Measurements from ENCODE around the gene ATP6AP1. TPM values are rescaled to one million over a fixed set of nuclear protein-coding genes. Genes with fewer than 3 reads are reported as not detected.
A peak's percentile ranks its signal among the peaks of the same experiment; 100 is the strongest.

ATP6AP1 gene
- total and polyA plus RNA-seq, 2 of the 13 experiments (the other 11 are each of a cell fraction or from before 2014, with no cell fraction given): 56.7 to 110 TPM

DNA sequence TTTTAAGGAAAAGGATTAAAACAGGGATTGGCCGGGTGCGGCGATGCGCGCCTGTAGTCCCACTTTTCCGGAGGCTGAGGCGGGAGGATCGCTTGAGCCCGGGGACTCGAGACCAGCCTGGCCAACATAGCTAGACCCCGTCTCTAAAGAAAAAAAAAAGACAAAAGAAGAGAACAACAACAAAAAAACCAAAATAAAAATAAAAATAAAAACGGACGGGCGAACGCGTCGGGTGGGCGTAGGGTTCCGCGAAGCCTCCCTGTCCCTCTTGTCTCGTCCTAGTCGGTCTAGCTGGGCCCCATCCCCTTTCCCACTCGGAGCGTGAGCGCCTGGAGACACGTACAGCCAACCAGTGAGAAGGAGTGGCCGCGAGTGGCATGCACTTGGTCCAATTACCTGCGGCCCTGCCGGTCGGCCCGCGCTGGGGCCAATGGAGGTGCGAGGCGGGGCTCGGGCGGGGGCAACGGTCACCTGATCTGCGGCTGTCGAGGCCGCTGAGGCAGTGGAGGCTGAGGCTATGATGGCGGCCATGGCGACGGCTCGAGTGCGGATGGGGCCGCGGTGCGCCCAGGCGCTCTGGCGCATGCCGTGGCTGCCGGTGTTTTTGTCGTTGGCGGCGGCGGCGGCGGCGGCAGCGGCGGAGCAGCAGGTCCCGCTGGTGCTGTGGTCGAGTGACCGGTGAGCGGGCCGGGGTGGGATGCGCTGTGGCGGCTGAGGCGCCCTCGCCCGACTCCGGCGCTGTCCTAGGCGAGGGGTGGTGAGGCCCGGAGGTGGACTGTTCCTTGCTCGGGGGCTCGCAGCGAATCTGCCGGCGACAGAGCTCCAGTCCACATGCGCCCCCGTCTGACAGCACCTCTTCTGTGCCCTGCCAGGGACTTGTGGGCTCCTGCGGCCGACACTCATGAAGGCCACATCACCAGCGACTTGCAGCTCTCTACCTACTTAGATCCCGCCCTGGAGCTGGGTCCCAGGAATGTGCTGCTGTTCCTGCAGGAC lies at the start of gene ATP6AP1 (continued):
- TF ChIP-seq NR2C2 (CRISPR knock-in tag; IDR thresholded peaks at IDR 0.05; ENCODE audit: borderline replicate concordance) (peak; percentile 46; the same call in 1 of the 2 replicates), IKZF4 (CRISPR knock-in tag; IDR thresholded peaks at IDR 0.05; ENCODE audit: borderline replicate concordance, low read depth, not compliant biosample characterization) (no peak), XRCC5 (optimal IDR thresholded peaks at IDR 0.05; ENCODE audit: low read length) (no peak), ZNF264 (CRISPR knock-in tag; IDR thresholded peaks at IDR 0.05) (no peak), ZNF33B (CRISPR knock-in tag; IDR thresholded peaks at IDR 0.05) (0 out of 2 replicates have a peak, but pooled peaks have one; percentile 65), ZNF788 (CRISPR knock-in tag; IDR thresholded peaks at IDR 0.05; ENCODE audit: borderline replicate concordance) (no peak), CEBPG (CRISPR knock-in tag; IDR thresholded peaks at IDR 0.05) (no peak), PHF8 (CRISPR knock-in tag; IDR thresholded peaks at IDR 0.05) (peak; percentile 65), ZNF616 (CRISPR knock-in tag; IDR thresholded peaks at IDR 0.05; ENCODE audit: low read depth) (no peak), REPIN1 (CRISPR knock-in tag; IDR thresholded peaks at IDR 0.05; ENCODE audit: borderline replicate concordance, low read depth) (no peak), ZNF484 (CRISPR knock-in tag; IDR thresholded peaks at IDR 0.05; ENCODE audit: borderline replicate concordance, low read depth) (no peak), RARG (CRISPR knock-in tag; IDR thresholded peaks at IDR 0.05; ENCODE audit: low read depth) (no peak), RBFOX2 (IDR thresholded peaks at IDR 0.05; ENCODE audit: low read depth, low read length) (peak; percentile 84), WIZ (CRISPR knock-in tag; IDR thresholded peaks at IDR 0.05) (no peak), NFE2 (CRISPR knock-in tag; IDR thresholded peaks at IDR 0.05) (no peak), ZFP36 (IDR thresholded peaks at IDR 0.05; ENCODE audit: borderline replicate concordance, low read depth, low read length, partially characterized antibody) (no peak), POLR2A (IDR thresholded peaks at IDR 0.05; ENCODE audit: insufficient read depth in 1 of 2, low read depth in 2 of 2, low read length in 2 of 2) (no peak), FOSL1 (CRISPR knock-in tag; IDR thresholded peaks at IDR 0.05; ENCODE audit: borderline replicate concordance) (no peak), ZFY (CRISPR knock-in tag; IDR thresholded peaks at IDR 0.05) (peak; percentile 79)
- TF ChIP-seq, protein P1, sequence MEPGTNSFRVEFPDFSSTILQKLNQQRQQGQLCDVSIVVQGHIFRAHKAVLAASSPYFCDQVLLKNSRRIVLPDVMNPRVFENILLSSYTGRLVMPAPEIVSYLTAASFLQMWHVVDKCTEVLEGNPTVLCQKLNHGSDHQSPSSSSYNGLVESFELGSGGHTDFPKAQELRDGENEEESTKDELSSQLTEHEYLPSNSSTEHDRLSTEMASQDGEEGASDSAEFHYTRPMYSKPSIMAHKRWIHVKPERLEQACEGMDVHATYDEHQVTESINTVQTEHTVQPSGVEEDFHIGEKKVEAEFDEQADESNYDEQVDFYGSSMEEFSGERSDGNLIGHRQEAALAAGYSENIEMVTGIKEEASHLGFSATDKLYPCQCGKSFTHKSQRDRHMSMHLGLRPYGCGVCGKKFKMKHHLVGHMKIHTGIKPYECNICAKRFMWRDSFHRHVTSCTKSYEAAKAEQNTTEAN (CRISPR knock-in tag; conservative IDR thresholded peaks at IDR 0.05): no peak
- TF ChIP-seq, protein P2, sequence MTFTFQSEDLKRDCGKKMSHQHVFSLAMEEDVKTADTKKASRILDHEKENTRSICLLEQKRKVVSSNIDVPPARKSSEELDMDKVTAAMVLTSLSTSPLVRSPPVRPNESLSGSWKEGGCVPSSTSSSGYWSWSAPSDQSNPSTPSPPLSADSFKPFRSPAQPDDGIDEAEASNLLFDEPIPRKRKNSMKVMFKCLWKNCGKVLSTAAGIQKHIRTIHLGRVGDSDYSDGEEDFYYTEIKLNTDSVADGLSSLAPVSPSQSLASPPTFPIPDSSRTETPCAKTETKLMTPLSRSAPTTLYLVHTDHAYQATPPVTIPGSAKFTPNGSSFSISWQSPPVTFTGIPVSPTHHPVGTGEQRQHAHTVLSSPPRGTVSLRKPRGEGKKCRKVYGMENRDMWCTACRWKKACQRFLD (CRISPR knock-in tag; IDR thresholded peaks at IDR 0.05; ENCODE audit: borderline replicate concordance): no peak
- TF ChIP-seq, protein P3, sequence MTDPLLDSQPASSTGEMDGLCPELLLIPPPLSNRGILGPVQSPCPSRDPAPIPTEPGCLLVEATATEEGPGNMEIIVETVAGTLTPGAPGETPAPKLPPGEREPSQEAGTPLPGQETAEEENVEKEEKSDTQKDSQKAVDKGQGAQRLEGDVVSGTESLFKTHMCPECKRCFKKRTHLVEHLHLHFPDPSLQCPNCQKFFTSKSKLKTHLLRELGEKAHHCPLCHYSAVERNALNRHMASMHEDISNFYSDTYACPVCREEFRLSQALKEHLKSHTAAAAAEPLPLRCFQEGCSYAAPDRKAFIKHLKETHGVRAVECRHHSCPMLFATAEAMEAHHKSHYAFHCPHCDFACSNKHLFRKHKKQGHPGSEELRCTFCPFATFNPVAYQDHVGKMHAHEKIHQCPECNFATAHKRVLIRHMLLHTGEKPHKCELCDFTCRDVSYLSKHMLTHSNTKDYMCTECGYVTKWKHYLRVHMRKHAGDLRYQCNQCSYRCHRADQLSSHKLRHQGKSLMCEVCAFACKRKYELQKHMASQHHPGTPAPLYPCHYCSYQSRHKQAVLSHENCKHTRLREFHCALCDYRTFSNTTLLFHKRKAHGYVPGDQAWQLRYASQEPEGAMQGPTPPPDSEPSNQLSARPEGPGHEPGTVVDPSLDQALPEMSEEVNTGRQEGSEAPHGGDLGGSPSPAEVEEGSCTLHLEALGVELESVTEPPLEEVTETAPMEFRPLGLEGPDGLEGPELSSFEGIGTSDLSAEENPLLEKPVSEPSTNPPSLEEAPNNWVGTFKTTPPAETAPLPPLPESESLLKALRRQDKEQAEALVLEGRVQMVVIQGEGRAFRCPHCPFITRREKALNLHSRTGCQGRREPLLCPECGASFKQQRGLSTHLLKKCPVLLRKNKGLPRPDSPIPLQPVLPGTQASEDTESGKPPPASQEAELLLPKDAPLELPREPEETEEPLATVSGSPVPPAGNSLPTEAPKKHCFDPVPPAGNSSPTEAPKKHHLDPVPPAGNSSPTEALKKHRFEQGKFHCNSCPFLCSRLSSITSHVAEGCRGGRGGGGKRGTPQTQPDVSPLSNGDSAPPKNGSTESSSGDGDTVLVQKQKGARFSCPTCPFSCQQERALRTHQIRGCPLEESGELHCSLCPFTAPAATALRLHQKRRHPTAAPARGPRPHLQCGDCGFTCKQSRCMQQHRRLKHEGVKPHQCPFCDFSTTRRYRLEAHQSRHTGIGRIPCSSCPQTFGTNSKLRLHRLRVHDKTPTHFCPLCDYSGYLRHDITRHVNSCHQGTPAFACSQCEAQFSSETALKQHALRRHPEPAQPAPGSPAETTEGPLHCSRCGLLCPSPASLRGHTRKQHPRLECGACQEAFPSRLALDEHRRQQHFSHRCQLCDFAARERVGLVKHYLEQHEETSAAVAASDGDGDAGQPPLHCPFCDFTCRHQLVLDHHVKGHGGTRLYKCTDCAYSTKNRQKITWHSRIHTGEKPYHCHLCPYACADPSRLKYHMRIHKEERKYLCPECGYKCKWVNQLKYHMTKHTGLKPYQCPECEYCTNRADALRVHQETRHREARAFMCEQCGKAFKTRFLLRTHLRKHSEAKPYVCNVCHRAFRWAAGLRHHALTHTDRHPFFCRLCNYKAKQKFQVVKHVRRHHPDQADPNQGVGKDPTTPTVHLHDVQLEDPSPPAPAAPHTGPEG (CRISPR knock-in tag; IDR thresholded peaks at IDR 0.05): 0 out of 2 replicates have a peak, but pooled peaks have one; percentile 43
